ENCODE data around the gene MYH9.

Gene MYH9

GRCh38 chr22:36299295-36299694 is 88.5 kb downstream of the MYH9 start:
- H3K9ac ChIP-seq, result peak overlapping the region; percentile 54; the same call in 1 of the 2 replicates
- peaks cover 49% of the 10 kb centered on the region for H3K4me1 ChIP-seq
- H3K27me3 ChIP-seq, result no peaks in the 10 kb centered on the region
- H3K9me3 ChIP-seq, result peaks cover 24% of the 10 kb centered on the region
- peak overlapping the region; percentile 67; the same call in 1 of the 2 replicates for H3K27ac ChIP-seq
- H4K20me1 ChIP-seq, result peaks cover 83% of the 10 kb centered on the region
- no peak for TF ChIP-seq Cebpa-rat (IDR thresholded peaks at IDR 0.05)
- H3K36me3 ChIP-seq, result peaks cover 100% of the 10 kb centered on the region
- no peak overlapping the region for H3K4me3 ChIP-seq
- peak overlapping the region; percentile 80 for H3K4me2 ChIP-seq

GRCh38 chr22:36298601-36299000 is 89.2 kb downstream of the MYH9 start:
- Histone ChIP-seq H3K4me1 (peaks cover 49% of the 10 kb centered on the region), H4K20me1 (peaks cover 76% of the 10 kb centered on the region), H3K4me2 (no peak overlapping the region; the same call in 1 of the 2 replicates), H3K27ac (0 out of 2 replicates have a peak overlapping the region, but pooled peaks have one; percentile 20), H3K4me3 (no peak overlapping the region), H3K27me3 (no peaks in the 10 kb centered on the region), H3K36me3 (peaks cover 100% of the 10 kb centered on the region), H3K9ac (no peak overlapping the region), H3K9me3 (peaks cover 31% of the 10 kb centered on the region)
- no peak for TF ChIP-seq Cebpa-rat (IDR thresholded peaks at IDR 0.05)

- no peak overlapping the region for H3K4me3 ChIP-seq
- H3K27ac ChIP-seq, result peak overlapping the region; percentile 20; the same call in 1 of the 2 replicates
- no peak overlapping the region for H3K9ac ChIP-seq
- H3K36me3 ChIP-seq, result peaks cover 100% of the 10 kb centered on the region
- H3K4me1 ChIP-seq, result peaks cover 47% of the 10 kb centered on the region
- no peak for TF ChIP-seq Cebpa-rat (IDR thresholded peaks at IDR 0.05)
- H3K9me3 ChIP-seq, result peaks cover 36% of the 10 kb centered on the region
- no peak overlapping the region for H3K4me2 ChIP-seq
- no peaks in the 10 kb centered on the region; the same call in 1 of the 2 replicates for H3K27me3 ChIP-seq
- H4K20me1 ChIP-seq, result peaks cover 75% of the 10 kb centered on the region
Observed at GRCh38 chr22:36298118-36298517, 89.6 kb downstream of the MYH9 start.

- peaks cover 75% of the 10 kb centered on the region for H4K20me1 ChIP-seq
- peaks cover 42% of the 10 kb centered on the region for H3K9me3 ChIP-seq
- H3K4me3 ChIP-seq, result no peak overlapping the region
- no peak overlapping the region for H3K4me2 ChIP-seq
- peaks cover 100% of the 10 kb centered on the region for H3K36me3 ChIP-seq
- no peak overlapping the region for H3K9ac ChIP-seq
- H3K27ac ChIP-seq, result no peak overlapping the region
- peaks cover 41% of the 10 kb centered on the region for H3K4me1 ChIP-seq
- H3K27me3 ChIP-seq, result no peaks in the 10 kb centered on the region; the same call in 1 of the 2 replicates
- TF ChIP-seq Cebpa-rat (IDR thresholded peaks at IDR 0.05), result no peak
Observed at GRCh38 chr22:36297568-36297967, 90.2 kb downstream of the MYH9 start.

GRCh38 chr22:36296690-36297089 is 91.1 kb downstream of the MYH9 start:
- no peak overlapping the region for H3K4me3 ChIP-seq
- H3K9ac ChIP-seq, result no peak overlapping the region
- peaks cover 100% of the 10 kb centered on the region for H3K36me3 ChIP-seq
- H4K20me1 ChIP-seq, result peaks cover 75% of the 10 kb centered on the region
- peaks cover 32% of the 10 kb centered on the region for H3K4me1 ChIP-seq
- peaks cover 50% of the 10 kb centered on the region for H3K9me3 ChIP-seq
- H3K27me3 ChIP-seq, result no peaks in the 10 kb centered on the region; the same call in 1 of the 2 replicates
- no peak overlapping the region for H3K4me2 ChIP-seq
- H3K27ac ChIP-seq, result no peak overlapping the region
- TF ChIP-seq Cebpa-rat (IDR thresholded peaks at IDR 0.05), result no peak

GRCh38 chr22:36295247-36295646 is 92.5 kb downstream of the MYH9 start:
- Histone ChIP-seq H3K36me3 (peaks cover 96% of the 10 kb centered on the region), H3K4me1 (peaks cover 18% of the 10 kb centered on the region), H3K9me3 (peaks cover 54% of the 10 kb centered on the region), H3K9ac (no peak overlapping the region), H3K27me3 (no peaks in the 10 kb centered on the region; the same call in 1 of the 2 replicates), H3K4me2 (no peak overlapping the region), H4K20me1 (peaks cover 63% of the 10 kb centered on the region), H3K27ac (no peak overlapping the region), H3K4me3 (peak overlapping the region; percentile 14; the same call in 1 of the 2 replicates)
- no peak for TF ChIP-seq Cebpa-rat (IDR thresholded peaks at IDR 0.05)

GRCh38 chr22:36294801-36295200 is 93.0 kb downstream of the MYH9 start:
- Histone ChIP-seq H3K4me1 (peaks cover 14% of the 10 kb centered on the region), H4K20me1 (peaks cover 59% of the 10 kb centered on the region), H3K9ac (no peak overlapping the region), H3K27ac (no peak overlapping the region), H3K36me3 (peaks cover 95% of the 10 kb centered on the region), H3K4me3 (peak overlapping the region; percentile 14; the same call in 1 of the 2 replicates), H3K9me3 (peaks cover 54% of the 10 kb centered on the region), H3K27me3 (no peaks in the 10 kb centered on the region; the same call in 1 of the 2 replicates), H3K4me2 (no peak overlapping the region)
- TF ChIP-seq Cebpa-rat (IDR thresholded peaks at IDR 0.05), result no peak

- Histone ChIP-seq H4K20me1 (peaks cover 59% of the 10 kb centered on the region), H3K9me3 (peaks cover 54% of the 10 kb centered on the region), H3K9ac (no peak overlapping the region), H3K4me3 (no peak overlapping the region), H3K27ac (no peak overlapping the region), H3K4me2 (no peak overlapping the region), H3K4me1 (peaks cover 14% of the 10 kb centered on the region), H3K36me3 (peaks cover 95% of the 10 kb centered on the region), H3K27me3 (no peaks in the 10 kb centered on the region; the same call in 1 of the 2 replicates)
- TF ChIP-seq Cebpa-rat (IDR thresholded peaks at IDR 0.05), result no peak
Observed at GRCh38 chr22:36294293-36294620, 93.5 kb downstream of the MYH9 start.

- Histone ChIP-seq H3K4me3 (no peak overlapping the region), H3K27ac (no peak overlapping the region), H4K20me1 (peaks cover 59% of the 10 kb centered on the region), H3K9me3 (peaks cover 54% of the 10 kb centered on the region), H3K4me2 (no peak overlapping the region), H3K9ac (no peak overlapping the region), H3K4me1 (peaks cover 14% of the 10 kb centered on the region), H3K27me3 (no peaks in the 10 kb centered on the region; the same call in 1 of the 2 replicates), H3K36me3 (peaks cover 95% of the 10 kb centered on the region)
- TF ChIP-seq Cebpa-rat (IDR thresholded peaks at IDR 0.05), result no peak
Observed at GRCh38 chr22:36293606-36294292, 94.0 kb downstream of the MYH9 start.

- Histone ChIP-seq H3K4me2 (no peak overlapping the region), H3K4me3 (no peak overlapping the region), H3K4me1 (peaks cover 19% of the 10 kb centered on the region), H3K9me3 (peaks cover 54% of the 10 kb centered on the region), H3K36me3 (peaks cover 95% of the 10 kb centered on the region), H3K27me3 (no peaks in the 10 kb centered on the region; the same call in 1 of the 2 replicates), H3K9ac (no peak overlapping the region), H4K20me1 (peaks cover 59% of the 10 kb centered on the region), H3K27ac (no peak overlapping the region)
- TF ChIP-seq Cebpa-rat (IDR thresholded peaks at IDR 0.05), result no peak
Observed at GRCh38 chr22:36292823-36293530, 94.8 kb downstream of the MYH9 start.
